GM21723 (cell line): ENCODE data around the gene CAMK1G.

Source experiments
- ATAC-seq: cut with Tn5 transposase; IDR thresholded peaks from one replicate; pipeline ENCODE4 v1.9.1; 2021; ENCODE audit warnings: mild to moderate bottlenecking, moderate library complexity; ENCODE audit not compliant: unreplicated experiment

The CAMK1G gene

DNA sequence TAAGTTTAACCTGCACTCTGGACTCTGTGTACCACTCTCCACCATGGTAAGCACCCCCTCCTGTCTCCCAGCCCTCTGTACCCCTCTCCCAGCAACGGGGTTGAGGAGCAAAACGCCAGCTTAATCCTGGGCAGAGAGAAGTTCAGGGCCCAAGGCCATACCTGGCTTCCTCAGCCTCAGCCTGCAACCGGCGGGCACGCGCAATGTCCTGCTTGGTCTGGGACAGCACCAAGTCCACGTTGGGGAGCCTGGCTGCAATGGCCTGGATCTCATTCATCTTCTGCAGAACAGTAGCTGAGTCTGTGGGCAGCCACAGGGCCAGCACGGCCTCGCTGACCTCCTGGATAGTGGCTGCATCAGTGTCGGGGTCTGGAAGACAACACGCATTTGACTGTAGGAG, 34.8 kb downstream of the CAMK1G start:
- ATAC-seq = no peak

DNA sequence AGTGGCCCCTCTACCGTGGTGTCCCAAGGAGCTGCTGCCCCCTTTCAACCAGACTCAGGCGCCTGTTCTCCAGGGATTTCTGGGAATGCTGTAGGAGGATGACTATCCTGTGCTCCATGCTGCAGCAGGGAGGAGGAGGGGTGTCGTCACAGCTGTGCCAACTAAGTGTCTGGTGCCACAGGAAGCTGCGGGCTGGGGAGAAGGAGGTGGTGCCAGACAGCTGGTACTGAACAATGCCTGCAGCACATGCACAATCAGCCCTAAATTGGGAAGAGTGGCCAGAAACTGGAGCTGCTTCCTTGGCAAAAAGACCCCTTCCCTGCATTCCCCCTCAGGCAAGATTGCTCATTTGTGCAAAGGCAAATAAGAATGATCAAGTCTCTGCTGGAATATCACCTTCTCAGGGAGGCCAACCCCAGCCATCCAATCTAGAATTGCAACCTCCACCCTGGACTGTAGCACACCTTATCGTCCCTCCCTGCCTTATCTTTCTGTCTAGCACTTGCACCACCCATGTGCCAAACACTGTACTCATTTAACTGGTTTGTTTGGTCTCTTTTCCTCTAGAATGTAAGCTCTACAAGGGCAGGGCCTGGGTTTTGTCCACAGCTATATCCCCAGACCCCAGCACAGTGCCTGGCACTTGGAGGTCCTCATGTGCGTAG, 35.4 kb downstream of the CAMK1G start:
- ATAC-seq = no peak

DNA sequence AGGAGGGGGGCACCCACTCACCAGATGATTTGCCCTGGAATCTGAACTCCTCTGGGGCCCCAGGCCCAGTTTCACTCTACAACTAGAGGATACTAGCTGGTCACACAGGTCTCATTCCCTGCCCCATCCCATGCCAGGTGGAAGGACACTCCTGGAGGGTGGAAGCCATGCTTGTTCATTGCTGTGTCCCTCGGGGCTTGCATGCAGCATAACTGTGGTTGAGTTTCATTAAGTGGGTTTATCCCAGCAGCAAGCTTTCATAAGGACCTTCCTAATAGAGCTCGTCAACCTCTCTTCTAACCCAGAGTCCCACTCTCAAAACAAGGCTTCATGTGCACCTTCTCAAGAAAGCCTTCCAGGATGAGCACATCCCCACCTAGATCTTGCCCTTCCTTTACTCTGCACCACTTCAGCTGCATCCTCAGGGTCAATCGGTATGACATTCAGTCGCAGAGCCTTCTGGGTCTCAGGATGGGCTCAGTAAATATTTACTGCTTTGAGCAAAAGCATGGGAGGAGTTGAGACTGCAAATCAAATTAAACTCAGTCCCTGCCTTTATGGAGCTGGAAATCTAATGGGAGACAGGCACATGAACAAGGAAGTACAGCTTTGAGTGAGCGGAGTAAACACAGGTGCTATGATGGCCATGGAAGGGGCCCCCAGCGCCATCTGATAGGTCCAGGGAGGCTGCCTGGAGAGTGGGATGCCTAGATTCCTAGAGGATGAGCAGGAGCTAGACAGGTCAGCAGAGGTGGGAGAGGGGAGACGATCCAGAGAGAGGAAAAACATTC, 36.4 kb downstream of the CAMK1G start:
- ATAC-seq = no peak

- no peak for ATAC-seq
Observed at GRCh38 chr1:209620487-209620884, 37.0 kb downstream of the CAMK1G start.

GRCh38 chr1:209621286-209621685, 37.8 kb downstream of the CAMK1G start:
- no peak for ATAC-seq

DNA sequence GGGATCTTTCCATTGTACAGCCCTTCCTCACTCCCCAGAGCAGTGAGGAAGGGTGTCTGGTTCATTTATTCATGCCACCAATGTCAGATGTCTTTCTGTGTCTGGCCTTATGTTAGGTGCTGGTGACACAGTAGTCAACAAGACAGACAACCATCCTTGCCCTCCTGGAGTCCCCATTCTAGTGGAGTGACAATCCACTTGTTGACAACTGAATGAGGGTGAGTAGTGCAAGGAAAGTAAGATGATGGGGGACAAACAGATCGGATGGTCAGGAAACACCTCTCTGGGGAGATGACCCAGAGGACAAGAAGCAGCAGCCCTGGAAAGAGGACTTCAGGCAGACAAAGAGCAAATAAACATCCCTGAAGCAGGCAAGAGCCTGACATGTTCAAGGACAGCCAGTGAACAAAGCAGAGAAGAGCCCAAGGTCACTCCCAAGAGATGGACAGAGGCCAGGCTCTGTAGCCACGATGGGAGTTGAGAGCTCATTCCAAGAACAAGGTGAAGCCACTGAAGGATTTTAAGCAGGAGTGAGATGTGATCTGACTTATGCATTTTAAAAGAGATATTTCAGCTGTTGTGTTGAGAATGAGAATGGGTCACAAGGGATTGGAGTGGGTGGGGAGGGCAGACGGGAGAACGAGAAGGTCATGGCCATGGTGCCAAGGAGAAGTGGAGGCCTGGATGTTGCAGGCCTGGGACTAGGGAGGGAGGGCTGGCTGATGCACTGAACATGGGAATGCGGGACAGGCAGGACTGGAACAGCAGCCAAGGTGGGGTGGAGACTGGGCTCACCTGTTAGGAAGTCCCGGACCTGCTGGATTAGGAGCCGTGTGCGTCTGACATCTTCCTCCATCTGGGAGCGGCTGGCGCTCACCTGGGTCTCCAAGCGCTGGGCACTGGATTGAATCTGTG, 38.5 kb downstream of the CAMK1G start:
- no peak for ATAC-seq

DNA sequence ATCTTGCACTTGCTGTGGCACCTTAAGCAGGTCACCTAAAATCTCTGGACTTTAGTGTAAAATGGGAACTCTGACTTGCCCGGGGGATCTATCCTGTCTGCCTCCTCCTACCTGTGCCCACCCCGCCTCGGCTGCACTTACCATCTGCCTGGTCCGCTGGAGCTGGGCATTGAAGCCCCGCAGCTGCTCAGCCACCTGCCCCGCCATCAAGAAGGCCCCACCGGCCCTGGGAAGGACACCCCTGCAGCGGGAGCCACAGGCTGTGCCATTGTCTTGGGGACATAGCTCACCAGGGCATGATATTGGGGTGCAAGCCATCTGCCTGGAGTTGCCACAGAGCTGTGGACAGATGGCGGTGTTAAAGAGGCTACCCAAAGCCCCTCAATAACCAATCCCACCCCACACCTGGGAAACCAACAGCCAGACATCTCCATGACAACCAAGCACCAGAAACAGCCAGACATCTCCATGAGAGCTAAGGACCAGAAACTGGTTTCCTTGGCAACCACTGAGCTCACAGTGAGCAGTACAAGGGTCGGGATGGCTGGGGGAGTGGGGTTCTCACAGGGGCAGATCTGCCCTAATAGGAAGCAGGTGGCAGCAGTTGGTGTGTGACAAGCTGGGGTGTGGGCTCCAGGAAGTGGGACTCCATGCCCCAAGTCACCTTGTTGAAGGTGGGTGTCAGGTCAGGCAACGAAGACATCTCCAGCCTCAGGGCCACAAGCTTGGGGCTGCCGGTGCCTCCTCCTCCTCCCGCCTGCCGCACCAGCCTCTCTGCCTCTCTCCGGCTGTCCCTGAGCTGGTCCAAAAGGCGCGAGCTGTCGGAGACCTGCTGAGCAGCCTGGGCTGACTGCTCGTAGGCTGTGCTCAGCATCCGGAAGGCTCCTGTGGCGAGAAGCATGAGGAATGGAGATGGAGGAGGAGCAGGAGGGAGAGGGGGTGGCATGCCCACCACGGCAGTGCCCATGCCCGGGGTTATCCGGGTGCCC, 39.6 kb downstream of the CAMK1G start:
- ATAC-seq = no peak

- ATAC-seq = no peak
Observed at GRCh38 chr1:209624558-209625549, 41.3 kb downstream of the CAMK1G start.

DNA sequence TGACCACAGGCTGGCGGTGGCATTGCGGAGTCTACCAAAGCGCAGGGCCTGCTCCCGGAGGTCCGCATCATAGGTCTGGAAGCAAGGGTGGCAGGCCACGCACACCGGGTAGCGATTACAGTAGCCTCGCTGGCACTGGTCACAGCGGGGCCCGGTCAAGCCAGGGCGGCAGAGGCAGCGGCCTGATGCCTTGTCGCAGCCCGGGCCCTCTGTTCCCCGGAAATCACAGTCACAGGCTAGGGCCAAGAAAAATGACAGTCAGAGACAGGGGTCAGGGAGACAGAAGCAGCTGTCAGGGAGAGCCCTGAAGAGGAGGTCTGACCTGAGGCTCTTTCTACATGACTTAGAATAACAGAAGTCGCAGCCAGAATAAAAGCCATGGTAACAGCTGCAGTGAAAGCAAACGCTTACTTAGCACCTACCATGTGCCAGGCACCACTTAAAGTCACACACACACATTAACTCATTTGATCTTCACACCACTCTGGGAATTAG, 42.3 kb downstream of the CAMK1G start:
- no peak for ATAC-seq

DNA sequence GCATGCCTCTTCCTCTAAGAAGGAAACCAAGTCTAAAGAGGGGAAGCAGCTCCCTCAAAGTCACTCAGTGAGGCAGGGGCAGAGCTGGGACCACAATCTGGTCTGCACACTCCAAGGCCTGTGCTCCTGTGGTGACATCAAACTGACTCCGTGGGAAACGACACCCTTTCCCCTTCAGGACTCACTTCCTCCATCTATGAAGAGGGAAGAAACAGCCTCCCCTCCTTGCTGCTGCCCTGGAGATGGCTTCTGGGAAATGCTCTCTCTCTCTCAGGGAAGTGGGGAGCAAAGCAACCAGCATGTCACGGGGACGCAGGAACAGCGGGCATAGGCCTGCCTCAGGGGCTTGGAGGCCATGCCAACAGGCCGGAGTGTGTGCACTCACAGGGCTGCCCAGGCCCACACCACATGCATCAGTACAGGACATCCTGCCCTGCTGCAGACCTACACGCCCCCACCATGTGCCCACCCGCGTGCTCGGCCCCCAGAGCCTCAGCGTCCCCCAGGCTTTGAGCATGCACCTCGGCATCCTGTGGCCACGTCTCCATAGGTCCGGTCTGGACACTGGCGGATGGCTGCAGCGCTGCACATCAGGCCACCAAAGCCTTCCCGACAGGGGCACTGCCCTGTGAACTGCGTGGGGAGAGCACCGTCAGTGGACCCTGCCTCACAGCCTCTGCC, 43.0 kb downstream of the CAMK1G start:
- no peak for ATAC-seq

DNA sequence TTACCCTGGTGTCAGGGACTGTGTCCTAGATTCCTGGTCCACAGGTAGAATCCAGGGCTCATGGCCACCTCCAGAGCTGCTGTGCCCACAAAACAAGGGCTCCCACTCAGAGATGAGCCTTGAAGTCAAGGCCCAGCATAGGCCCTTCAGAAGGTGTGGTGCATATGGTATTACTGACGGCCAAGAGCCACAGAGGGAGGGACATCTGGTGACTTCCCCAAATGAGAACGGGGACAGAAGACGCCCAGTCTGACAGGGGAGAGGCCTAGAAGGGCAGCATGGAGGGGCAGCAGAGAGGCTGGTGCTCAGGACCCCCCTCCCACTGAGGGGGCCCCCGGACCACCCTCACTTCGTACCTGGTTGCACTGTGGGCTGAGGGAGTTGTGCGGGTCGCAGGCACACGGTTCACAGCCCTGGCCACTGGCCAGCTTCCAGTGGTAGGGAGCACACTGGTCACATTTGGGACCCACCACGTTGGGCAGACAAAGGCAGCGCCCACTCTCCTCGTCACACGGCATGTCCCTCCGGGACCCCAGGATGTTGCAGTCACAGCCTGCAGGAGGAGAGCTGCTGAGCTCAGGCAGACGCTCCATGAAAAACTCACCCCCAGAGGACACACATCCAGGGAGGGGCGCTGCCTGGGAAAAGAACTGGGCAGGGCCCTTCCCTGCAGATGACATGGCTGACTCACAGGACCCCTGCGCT, 43.7 kb downstream of the CAMK1G start:
- ATAC-seq = peak; percentile 22

GRCh38 chr1:209627732-209628196, 44.2 kb downstream of the CAMK1G start:
- peak; percentile 85 for ATAC-seq

DNA sequence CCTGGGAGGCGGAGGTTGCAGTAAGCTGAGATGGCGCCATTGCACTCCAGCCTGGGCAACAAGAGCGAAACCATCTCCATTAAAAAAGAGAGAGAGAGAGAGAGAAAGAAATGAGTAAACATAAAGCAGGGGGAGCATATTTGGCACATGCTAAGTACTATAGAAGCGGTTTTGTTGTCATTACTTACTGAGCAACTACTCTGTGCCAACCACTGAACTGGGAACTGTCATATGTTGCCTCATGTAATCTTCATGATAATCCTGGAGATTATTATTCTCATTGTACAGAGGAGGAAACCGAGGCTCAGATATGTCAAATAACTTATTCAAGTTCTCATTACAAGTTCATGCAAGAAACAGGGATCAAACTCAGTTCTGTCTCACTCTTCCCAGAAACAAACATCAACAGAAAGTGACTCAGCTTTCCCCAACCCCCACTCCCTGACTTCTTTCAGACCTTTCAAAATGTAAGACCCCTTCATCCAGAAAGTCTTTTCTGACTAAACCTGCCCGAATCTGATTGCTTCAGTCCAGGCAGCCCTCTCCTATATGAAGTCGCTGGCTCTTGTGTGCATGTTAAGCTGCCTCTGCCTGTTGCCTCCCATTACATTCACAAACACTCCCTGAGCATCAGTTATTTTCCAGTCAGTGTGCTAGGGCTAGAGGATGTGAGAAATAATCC, 45.2 kb downstream of the CAMK1G start:
- no peak for ATAC-seq

GRCh38 chr1:209629621-209630382, 46.3 kb downstream of the CAMK1G start:
- no peak for ATAC-seq

DNA sequence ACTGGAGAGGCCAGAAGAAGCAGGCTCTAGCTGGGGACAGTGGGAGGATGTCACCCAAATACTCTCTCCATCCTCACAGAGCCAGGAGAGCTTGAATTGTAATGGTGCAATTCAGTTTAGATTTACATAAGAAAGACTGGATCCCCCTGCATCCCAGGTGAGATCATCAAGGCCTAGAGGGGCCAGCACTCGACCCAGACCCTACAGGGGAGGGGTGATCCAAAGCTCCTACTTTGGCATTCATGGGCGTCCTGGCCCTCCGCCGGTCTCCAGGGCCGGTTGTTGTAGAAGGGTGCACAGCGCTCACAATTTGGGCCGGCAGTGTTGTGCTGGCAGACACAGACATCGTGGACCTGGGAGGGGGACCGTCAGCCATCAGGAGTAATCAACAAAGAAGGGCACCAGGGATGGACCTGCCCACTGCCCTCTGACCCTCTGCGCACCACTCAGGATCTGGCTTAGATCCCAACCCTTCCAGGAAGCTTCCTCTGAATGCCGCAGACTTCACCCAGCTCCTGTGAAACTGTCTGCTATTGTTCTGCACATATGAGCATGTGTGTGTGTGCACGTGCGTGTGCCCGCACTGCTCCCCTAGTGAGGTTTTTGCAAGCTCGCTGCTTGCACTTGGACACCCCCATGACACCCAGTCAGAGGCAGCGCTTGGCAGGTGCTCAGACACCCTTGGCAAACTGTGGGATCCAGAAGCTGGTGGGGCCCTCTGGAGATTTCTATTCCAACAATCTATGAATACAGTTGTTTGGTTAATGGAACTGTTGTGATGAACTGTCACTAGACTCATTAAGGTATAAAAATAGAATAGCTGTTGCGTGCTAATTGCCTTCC, 47.1 kb downstream of the CAMK1G start:
- ATAC-seq = no peak
